ENCODE results near the gene LRP1B.

DNA sequence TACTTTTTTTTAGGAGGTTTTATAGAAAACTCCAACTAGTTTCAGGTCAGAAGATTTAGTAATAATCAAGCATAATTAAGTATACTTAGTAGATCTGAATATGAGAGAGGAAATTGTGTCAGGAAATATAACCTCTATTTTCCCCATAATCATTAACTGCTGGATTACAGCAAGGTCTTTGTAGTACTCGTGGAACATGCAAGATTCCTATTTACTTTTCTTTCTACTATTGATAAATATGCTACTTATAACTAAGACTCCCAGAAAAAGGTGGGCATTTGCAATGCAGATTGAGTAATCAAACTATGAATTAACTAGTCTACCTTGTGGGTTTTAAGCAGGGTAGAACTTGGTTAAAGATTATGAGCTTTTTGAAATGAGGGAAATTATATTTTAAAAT lies 570.1 kb downstream of the LRP1B start:
- no peak for TF ChIP-seq POLR2A (IDR thresholded peaks at IDR 0.05)
- TF ChIP-seq, protein P1, sequence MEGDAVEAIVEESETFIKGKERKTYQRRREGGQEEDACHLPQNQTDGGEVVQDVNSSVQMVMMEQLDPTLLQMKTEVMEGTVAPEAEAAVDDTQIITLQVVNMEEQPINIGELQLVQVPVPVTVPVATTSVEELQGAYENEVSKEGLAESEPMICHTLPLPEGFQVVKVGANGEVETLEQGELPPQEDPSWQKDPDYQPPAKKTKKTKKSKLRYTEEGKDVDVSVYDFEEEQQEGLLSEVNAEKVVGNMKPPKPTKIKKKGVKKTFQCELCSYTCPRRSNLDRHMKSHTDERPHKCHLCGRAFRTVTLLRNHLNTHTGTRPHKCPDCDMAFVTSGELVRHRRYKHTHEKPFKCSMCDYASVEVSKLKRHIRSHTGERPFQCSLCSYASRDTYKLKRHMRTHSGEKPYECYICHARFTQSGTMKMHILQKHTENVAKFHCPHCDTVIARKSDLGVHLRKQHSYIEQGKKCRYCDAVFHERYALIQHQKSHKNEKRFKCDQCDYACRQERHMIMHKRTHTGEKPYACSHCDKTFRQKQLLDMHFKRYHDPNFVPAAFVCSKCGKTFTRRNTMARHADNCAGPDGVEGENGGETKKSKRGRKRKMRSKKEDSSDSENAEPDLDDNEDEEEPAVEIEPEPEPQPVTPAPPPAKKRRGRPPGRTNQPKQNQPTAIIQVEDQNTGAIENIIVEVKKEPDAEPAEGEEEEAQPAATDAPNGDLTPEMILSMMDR (IDR thresholded peaks at IDR 0.05 in 4 of 5, conservative IDR thresholded peaks at IDR 0.05 in 1 of 5): no peak
